ENCODE measurements around the gene SLC45A2.

Gene SLC45A2

DNA sequence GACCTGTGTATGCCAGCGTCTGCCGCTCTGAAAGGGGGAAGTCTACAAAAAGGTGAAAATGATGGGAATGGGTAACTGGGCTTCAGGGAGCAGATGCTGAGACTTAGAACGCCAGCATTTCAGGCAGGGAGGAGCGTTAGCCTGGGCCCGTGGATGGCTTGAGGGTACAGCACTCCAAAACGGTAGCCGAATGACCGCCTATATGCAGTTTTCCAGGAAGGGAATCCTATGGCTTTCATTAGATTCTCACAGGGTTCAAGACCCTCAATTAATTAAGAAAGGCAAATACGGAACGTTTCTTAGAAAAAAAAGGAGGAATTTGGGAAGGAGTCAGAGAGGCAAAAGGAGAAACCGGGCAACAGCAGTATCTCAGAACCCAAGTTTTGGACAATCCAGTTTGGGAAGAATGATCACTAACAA is 22.7 kb upstream of the SLC45A2 start:
- peak; percentile 20 for DNase-seq (ENCODE audit: low spot score)

DNA sequence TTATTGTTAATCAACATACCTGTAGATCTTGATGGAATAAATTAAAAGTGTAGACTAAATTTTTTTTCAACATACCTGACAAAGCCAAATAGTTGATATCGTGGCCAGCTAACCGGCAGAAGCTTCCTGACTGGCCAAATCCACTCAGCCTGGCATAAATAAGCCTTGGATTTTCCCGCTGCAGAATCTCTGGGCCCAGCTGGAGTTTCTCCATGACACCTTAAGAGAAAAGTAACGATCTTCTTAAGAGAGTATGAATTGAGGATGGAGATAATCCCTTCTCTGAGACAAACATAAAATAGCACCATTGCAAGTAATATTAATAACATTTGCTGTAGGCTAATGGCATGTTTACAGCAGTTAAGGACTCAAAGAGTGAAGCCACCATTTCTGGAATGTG is 21.2 kb upstream of the SLC45A2 start:
- DNase-seq (ENCODE audit: low spot score) = no peak

DNA sequence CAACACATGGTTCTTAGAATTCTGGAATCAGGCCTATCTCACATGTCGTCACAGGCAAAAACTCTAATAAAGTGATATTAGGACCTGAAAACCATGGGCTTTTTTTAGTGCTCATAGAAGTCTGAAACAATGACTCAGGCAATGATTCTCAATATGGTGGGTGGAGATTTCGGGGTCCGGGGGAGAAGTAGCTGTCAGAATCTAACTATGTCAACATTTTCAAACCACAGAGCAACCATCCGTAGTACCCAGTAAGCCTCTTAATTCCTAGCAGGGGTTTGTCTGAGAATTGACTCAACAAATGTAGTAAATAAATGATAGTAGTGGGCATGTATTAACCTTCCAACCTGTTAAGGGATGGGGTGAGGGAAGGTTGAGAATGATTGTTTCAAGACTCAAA is 20.7 kb upstream of the SLC45A2 start:
- DNase-seq (ENCODE audit: low spot score) = no peak

DNA sequence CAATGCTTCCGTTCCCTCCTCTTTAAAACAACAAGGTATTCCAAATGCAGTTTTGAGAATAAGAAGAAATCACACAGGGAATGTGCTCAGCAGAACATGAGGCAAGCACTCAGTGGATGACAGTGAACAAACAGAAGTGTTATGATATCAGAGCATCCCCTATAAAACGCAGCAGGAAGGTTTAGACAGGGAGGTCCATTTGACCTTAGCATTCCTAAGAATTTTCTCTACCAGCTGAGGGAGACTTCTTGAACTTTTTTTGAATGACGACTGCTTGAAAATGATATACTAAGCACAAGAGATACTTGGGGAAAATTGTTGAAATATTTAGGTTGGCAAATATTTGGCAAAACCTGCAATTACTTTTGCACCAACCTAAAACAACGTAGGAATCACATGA is 19.4 kb upstream of the SLC45A2 start:
- no peak for DNase-seq (ENCODE audit: low spot score)

DNA sequence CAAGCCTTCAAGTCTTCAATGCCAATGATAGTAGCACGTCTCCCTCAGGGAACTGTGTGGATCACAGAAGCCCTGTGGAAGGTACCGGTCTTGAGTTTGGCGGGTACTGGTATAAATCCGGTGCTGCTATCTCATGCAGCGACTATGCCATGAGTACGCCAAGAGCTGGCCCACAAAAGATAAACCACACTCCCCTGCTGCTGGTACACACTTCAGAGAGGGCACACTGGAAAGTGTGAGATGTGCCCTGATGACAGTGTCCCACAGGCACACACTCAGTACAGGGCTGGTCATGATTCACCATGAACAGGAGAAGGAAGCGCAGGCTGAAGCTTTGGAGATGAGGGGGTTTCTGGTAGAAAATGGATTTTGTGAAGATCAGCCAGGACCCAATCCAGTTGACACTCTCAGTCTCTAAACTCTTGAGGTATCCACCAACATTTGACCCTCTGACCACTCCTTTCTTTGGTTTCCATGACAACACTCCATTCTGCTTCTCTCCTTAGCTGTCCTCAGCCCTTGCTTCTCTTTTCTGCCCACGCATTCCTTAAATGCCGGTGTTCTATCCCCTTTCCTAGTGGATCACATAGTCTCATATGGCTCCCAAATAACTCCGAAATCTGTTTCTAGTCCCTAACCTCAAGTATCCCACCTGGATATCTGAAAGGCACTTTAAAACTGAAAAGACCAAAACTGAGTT is 18.3 kb upstream of the SLC45A2 start:
- no peak for DNase-seq (ENCODE audit: low spot score)

DNA sequence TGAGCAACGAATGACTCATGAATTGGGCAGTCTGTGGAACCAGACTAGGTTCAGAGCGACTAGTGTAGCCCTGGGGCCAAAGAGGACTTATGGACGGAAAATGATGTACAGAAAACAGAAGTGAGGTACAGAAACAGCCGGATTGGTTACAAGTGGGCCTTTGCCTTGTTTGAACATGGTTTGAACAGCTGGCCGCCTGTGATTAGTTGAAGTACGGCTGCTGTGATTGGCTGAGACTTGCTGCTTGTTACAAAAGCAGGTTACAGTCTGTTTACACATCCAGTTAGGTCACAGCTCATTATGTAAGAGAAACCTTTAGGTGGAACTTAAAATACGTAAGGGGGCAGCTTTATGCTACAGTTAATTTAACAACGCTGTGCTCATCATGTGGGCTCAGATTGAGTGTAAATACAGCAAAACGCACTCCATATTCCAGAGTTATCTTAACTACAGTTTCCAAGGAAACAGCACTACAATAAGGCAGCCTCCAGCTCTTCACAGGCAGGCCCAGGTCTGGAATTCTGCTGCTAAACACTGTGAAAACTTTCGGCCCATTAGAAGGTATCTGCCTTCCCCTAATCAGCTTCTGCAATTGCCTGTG is 16.8 kb upstream of the SLC45A2 start:
- DNase-seq (ENCODE audit: low spot score) = no peak

DNA sequence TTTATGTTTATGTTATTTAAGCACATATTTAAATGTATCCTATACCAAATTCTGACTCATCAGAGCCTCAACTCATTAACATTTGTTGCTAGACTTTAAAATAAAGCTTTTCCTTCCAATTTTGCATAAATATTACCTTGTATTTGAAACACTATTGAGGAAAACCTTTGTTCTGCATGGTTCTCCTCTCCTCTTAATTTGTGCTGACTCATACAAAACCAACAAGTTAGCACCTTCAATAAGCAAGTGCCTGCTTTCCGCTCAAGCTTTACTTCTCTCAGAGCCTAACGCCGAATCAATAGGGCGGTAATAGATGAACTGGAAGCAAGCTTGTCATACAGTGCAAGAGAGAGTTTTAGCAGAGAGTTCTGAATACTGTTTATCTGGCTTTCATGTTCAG is 15.5 kb upstream of the SLC45A2 start:
- DNase-seq (ENCODE audit: low spot score) = no peak

DNA sequence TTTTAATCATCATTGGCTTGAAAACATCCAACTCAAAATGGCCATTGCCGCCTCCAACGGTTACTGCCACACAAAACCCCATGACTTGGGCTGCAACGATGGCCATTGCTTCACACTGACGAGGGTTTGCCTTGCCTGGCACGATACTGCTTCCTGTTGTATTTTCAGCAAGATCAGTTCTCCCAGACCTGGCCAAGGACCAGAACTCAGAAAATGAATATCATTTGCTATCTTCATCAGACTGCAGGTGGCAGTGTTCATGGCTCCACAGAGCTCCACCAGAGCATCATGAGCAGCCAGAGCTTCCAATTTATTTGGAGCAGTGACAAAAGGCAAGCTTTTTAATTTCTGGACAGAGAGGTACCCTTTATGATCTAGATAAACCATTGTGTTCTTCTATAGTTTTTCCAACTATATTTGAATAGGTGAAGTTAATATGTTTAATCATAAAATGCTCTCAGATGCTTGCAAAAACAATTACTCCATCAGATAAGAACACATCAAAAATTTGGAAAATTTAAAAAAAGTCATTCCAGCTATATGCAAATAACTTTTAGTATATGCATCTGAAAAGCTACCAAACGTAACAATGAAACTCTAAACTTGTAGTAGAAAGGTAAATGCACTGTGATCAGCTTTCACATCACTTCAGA is 13.0 kb upstream of the SLC45A2 start:
- DNase-seq (ENCODE audit: low spot score) = peak; percentile 67

DNA sequence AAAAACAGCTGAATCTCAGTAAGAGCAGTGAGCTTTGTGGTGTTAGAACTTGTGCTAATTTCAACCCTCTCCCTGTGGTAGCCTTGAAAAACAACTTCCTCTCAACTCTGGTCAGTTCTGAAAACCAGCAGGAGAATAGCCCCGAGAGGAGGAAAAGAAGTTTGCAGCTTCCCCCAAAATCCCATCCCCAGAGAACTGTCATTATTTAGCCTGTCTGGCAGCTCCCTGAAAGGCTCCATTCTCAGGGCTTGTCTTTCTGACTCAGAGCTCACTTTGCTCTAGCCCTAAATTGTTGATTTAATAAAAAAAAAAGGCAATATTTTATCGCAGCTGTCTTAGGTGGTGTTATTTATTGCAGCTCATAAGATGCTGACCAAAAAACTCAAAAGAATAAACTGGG is 11.4 kb upstream of the SLC45A2 start:
- no peak for DNase-seq (ENCODE audit: low spot score)

DNA sequence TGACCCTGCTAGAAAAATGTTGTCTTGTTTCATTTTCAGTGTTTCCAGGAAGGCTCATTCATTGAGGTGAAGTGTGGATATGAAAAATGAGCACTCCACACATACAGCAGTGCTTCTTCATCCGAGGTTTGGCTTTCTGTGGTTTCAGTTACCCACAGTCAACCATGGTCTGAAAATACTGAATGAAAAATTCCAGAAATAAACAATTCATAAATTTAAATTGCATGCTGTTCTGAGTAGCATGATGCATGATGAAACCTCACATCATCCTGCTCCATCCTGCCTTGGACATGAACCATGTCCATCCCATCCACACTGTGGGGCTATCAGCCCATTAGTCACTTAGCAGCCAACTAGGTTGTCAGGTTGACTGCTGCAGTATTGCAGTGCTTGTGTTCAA is 10.4 kb upstream of the SLC45A2 start:
- no peak for DNase-seq (ENCODE audit: low spot score)

DNA sequence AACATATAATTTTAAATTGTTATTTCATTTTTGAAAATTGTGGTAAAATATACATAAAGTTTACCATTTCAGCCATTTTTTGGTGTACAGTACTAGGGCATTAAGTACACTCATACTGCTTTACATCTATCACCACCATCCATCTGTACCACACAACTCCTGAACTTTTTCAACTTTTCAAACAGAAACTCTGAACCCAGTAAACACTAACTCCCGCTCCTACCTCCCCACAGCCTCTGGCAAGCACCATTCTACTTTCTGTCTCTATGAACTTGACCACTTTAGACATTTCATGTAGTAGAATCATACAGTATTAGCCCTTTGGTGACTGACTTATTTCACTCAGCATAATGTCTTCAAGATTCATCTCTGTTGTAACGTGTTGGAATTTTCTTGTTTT is 8.4 kb upstream of the SLC45A2 start:
- no peak for DNase-seq (ENCODE audit: low spot score)

DNA sequence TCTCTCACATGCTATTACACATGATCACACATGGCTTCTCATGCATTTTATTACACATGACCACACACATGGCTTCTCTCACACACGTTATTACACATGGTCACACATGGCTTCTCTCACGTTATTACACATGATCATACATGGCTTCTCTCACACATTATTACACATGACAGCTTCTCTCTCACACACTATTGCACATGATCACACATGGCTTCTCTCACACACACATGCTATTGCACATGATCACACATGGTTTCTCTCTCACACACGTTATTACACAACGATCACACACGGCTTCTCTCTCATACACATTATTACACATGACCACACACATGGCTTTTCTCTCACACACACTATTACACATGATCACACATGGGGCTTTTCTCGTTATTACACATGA is 954 bp upstream of the SLC45A2 start:
- DNase-seq (ENCODE audit: low spot score) = no peak

DNA sequence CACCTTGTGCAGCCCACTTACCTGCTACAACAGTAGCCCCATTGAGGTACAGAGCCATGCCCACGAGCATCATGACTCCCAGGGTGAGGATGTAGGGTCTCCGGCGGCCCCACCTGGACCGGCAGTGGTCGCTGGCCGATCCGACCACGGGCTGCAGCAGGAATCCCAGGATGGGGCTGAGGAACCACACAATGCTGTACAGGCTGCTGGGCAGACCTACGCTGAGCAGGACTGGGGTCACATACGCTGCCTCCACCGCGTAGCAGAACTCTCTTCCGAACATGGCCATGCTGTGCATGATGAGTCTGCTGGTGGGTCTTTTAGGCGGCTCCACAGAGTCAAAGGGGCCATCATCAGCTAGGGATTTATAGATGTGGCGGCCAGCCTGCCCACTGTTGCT is 315 bp downstream of the SLC45A2 start:
- no peak for DNase-seq (ENCODE audit: low spot score)

DNA sequence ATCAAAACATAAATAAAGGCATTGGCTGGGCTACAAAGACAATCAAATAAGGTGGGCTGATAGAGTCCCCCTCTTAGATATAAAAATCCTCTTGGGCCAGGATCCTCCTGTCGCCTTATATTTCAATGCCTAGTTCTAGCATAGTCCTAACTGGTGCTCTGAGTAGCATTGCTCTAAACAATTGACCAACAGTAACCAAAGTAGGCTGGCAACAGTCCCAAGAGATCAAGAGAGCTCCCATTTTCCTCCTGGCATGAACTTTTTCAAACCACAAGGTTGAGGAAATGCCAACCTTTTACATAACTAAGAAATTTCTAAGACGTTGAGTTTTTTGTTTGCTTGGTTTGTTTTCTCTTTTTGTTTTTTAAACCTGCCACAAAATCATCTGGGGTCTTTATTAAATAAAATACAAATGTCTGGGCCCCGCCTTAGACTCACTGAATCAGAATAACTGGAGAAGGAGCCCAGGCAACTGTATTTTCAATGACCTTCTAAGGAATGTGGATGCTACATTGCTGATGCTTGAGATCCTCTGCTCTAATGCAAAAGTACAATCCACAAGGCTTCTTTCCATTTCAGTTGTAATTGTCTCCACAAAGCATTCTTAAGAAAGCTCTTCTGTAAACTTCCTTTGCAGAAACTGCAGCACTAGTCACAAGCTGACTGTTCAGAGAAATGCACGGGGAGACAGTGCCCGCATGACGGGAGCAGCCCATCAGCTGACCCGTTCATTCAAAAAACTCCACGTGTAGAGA is 2.9 kb downstream of the SLC45A2 start:
- no peak for DNase-seq (ENCODE audit: low spot score)

DNA sequence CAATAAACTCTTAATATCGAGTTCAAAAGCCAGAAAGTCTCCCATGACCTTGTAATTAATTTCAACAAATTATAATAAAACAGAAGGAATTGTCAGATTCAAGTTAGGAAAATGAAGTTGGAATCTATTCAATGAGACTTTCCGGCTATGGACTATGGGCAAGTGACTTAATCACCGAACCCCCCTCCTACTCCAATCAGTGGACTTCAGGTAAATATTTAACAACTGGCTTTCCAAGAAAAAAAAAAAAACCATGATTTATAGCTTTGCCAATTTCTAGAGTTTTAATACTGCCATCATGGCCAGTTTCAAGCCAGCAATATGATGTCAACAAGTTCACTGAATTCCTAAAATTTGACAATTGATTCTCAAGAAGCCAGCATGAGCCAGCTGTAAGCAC is 4.5 kb downstream of the SLC45A2 start:
- no peak for DNase-seq (ENCODE audit: low spot score)

DNA sequence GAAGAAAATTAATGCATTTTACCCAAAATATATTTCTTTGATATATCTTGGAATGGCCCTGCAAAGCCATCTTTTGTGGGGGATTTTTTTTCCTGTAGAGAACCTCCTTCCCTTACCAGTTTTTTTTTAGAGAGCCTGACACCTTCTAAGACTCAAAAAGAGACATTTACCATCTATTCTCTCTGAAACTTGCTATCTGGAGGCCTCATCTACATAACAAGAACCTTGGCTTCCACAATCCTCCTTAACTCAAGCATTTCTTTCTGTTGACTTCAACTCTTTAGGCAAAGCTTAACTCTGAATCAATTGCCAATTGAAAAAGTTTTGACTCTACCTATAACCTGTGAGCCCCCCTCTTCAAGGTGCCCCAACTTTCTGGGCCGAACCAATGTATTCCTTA is 6.2 kb downstream of the SLC45A2 start:
- DNase-seq (ENCODE audit: low spot score) = no peak

DNA sequence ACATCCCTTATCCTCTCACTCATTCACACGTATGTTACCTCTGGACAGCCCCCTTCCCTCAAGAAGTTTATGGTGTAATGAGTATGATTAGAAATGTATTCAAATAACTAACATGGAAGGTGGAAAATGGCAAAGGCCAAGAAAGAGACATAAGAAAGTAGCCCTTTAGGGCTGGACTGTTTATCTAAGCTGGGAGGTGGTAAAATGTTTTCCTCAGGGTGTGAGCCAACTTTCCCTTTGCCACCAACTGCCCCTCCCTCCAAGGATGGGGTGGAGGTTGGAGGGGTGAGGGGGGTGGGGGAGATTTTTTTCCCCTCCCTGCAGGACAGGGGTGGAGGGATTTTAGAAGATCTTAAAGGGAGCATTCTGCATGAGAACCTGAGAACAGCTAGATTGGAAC is 8.2 kb downstream of the SLC45A2 start:
- DNase-seq (ENCODE audit: low spot score) = no peak

DNA sequence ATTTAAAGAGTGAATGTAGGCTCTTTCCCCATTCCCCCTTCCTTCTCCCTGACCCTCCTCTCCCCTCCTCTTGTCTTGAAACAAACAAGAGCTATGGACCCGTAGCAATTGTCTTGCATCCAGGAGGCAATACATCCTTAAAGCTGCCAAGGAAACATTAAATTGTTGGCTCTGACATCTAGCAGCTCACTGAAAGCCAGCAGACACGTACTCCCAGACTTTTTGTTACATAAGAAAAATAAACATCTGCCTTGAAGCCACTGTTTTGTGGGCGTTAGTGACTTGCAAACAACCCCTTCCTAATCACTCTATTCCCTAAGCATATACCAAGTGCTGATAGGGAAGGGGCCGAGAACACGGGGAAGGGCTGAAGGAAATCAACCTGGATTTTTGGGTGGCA is 8.6 kb downstream of the SLC45A2 start:
- no peak for DNase-seq (ENCODE audit: low spot score)

DNA sequence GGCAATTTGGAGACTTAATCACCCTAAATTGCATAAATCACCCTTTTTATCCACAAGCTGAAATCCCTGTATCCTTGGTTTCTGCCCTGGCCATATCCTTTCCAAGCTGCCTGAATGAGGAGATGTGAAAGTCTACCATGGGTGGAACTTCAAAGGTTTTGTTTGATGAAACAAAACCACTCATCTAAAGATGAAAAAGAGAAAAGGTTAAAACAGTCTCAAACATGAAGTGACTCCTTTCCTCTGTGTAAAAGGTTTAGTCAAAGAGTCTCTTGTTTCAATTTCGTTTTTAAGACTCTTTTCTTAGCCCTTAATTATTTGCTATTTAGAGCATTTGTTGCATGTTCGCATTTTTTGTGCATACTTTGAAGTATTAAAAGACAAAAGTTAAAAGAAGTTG is 11.2 kb downstream of the SLC45A2 start:
- DNase-seq (ENCODE audit: low spot score) = no peak

DNA sequence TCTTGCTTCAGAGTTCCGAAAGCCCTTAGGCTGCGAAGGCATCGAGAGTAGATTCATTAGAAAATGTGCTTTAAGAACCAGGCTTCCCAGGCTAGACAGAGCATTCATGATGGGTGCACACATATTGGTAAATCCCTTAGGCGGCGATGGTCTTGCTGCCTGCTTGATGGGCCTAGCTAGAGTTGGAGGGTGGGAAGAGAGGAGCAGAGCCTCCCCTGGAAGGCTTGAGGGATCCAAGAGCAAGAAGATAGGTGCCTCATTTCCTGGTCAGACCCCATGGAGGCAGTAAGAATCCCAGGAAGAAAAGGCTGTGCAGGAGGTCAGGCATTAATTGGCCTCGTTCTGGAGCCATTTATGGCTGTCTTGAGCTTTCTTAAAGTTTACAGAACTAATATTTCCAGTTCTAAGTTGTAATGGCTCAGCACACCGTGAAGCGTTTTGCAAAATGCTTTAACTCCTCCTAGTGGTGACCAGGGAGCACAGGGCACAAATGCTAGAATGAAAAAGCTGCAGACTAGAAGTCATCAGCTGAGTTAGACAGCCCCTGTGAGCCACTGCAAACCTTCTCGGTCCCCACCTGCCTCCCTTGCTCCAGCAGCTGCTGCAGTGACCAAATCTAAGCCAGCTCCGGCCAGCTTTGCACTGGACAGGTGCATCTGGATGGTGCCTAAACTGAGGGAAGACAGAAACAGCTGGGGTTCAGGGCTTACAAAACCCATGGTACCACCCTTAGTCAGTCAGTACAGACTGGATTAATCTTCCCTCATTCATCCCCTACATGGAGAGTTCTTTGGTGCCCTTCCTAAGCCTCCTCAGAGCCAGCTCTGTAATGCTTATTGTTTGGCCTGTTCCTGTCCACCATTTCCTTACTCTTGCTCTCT is 14.7 kb downstream of the SLC45A2 start:
- peak; percentile 70 for DNase-seq (ENCODE audit: low spot score)

DNA sequence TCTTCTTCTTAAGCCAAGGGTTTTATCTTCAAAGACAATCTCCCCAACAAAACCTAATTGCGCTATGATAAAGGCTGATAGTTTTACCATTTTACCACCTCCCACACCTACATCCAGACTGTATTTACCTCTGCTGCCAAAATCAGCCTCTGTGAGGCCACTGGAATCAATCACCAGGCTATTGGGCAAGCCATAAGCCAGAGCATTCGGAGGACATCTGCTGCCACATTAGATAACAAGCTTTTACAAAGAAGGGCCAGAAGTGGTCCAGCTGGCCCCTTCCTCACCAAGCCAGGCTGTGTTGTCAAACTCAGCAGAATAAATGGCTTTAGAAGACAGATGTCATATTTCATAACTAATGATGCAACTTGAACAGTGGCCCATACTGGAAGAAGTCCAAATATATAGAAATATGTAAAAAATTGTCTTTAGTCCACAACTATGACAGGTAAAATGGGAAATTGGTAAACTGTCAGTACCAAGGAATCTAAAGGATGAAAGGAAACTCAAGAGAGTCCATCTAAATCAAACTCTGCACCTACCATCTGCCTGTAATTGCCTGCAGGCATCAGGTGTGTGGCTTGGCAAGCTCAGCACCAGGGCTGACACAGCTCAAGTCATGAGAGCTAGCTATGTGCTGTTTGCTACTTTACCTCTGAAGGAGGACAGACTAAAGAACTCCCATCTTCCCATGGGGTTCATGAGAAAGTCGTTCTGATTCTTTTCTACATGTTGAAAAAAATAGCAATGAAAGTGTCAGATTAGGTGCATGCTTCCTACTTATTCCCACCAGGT is 16.1 kb downstream of the SLC45A2 start:
- DNase-seq (ENCODE audit: low spot score) = no peak

Measured in iPS-NIHi11 (cell line).